SJSA1 (cell line): Measurements from ENCODE around the gene SNHG17. TPM values are rescaled to one million over a fixed set of nuclear protein-coding genes. Genes with fewer than 3 reads are reported as not detected.
A peak's percentile ranks its signal among the peaks of the same experiment; 100 is the strongest.
"Not testable (repeated sequence)": the region's sequence is repeated elsewhere in the genome, so short reads cannot be mapped to it uniquely, and the experiment has no call there.

Source experiments
- DNase-seq, 2 experiments: peaks; one replicate each; pipeline ENCODE4 v3.0.0-alpha.2; 2015 to 2020; ENCODE audit warnings: low spot score in 2 of 2, low read depth in 1 of 2
- H3K27ac ChIP-seq: fragments of 250-450 bp; sonication (Bioruptor Pico); 2 replicates; pipeline ENCODE4 v1.5.1; 2020; ENCODE audit warnings: mild to moderate bottlenecking, moderate library complexity
- H3K27me3 ChIP-seq: fragments of 250-450 bp; sonication (Bioruptor Pico); replicated peaks from 2 replicates; pipeline ENCODE4 v1.5.1; 2020; ENCODE audit warnings: mild to moderate bottlenecking, moderate library complexity
- H3K36me3 ChIP-seq: fragments of 250-450 bp; sonication (Bioruptor Pico); 2 replicates; pipeline ENCODE4 v1.5.1; 2020; ENCODE audit warnings: mild to moderate bottlenecking
- H3K4me1 ChIP-seq: fragments of 250-450 bp; sonication (Bioruptor Pico); replicated peaks from 2 replicates; pipeline ENCODE4 v1.6.1; 2021; ENCODE audit warnings: mild to moderate bottlenecking
- H3K4me3 ChIP-seq: fragments of 250-450 bp; sonication (Bioruptor Pico); 2 replicates; pipeline ENCODE4 v1.5.1; 2020; ENCODE audit warnings: mild to moderate bottlenecking
- H3K9me3 ChIP-seq: fragments of 250-450 bp; sonication (Bioruptor Pico); replicated peaks from 2 replicates; pipeline ENCODE4 v1.5.1; 2020; ENCODE audit warnings: mild to moderate bottlenecking
- total RNA-seq: library from RNA; depleted of rRNA; stranded (reverse); fragments of >200 nt; shearing (Covaris generic); gene quantifications from 2 replicates; pipeline ENCODE4 v1.2.3, GENCODE V29; 2014

Gene SNHG17
- total RNA-seq, 1 experiment from 2014 or later, result 16.2 TPM

GRCh38 chr20:38441110-38441509 lies 6.0 kb upstream of the SNHG17 start:
- peaks cover 16% of the 10 kb centered on the region for H3K4me1 ChIP-seq
- H3K27ac ChIP-seq, H3K36me3 ChIP-seq, DNase-seq, H3K9me3 ChIP-seq, H3K4me3 ChIP-seq, H3K27me3 ChIP-seq: not testable (repeated sequence)

- Histone ChIP-seq H3K36me3 (peaks cover 22% of the 10 kb centered on the region), H3K9me3 (no peaks in the 10 kb centered on the region), H3K27ac (no peak overlapping the region), H3K4me3 (no peak overlapping the region), H3K4me1 (peaks cover 31% of the 10 kb centered on the region), H3K27me3 (no peaks in the 10 kb centered on the region)
- DNase-seq, result no peak
Observed at GRCh38 chr20:38437796-38438195, 2.7 kb upstream of the SNHG17 start.

DNA sequence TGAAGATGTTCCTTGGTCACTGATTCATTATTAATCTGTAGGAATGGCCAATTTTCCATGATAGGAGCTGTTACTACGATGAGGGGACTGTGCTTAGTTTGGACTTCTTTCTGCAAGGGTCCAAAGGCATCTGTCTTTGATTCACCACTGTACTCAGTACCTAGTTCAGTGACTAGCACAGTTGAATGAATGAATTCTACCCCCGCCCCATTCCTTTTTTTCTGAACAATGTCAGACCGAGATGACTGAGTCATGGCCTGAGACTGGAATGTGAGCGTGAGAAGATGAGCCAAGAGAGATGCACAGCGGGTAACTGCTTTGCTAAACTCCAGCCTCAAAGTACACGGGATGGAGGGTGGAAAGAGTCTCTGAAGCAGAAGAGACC lies 419 bp upstream of the SNHG17 start:
- peak; percentile 75 to 77 for DNase-seq
- peaks cover 45% of the 10 kb centered on the region for H3K36me3 ChIP-seq
- H3K27me3 ChIP-seq, result no peaks in the 10 kb centered on the region
- H3K27ac ChIP-seq, result peak overlapping the region; percentile 70
- H3K9me3 ChIP-seq, result no peaks in the 10 kb centered on the region
- peak overlapping the region; percentile 73 for H3K4me3 ChIP-seq
- H3K4me1 ChIP-seq, result peaks cover 22% of the 10 kb centered on the region

DNA sequence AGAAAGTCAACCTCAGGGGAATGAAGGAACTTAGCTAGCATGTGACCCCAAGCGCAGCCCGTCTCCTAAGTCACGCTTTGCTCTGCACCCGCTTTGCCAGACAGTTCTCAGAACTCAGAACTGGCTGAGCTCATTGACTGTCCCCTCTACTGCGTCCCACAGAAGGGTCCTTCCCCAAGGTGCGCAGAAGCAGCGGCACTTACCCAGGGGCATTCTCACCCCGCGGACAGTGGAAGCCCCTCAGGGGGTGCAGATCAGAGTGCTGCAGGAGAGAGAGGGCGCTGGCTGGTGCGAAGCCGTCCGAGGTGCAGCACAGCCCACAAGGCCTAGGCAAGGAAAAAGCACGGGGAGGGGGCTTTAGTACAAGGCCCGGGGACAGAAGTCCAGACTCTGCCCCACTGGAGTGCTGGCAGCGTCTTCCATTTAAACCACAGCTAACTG lies 807 bp downstream of the SNHG17 start:
- H3K27ac ChIP-seq, result peak overlapping the region; percentile 70
- H3K9me3 ChIP-seq, result no peaks in the 10 kb centered on the region
- H3K4me1 ChIP-seq, result peaks cover 22% of the 10 kb centered on the region
- peaks cover 57% of the 10 kb centered on the region for H3K36me3 ChIP-seq
- peak in 1 of 2 experiments; percentile 50 for DNase-seq
- H3K4me3 ChIP-seq, result peak overlapping the region; percentile 73
- no peaks in the 10 kb centered on the region for H3K27me3 ChIP-seq

GRCh38 chr20:38433304-38433972 lies 1.7 kb downstream of the SNHG17 start:
- no peak overlapping the region for H3K27ac ChIP-seq
- H3K4me1 ChIP-seq, result peaks cover 22% of the 10 kb centered on the region

DNA sequence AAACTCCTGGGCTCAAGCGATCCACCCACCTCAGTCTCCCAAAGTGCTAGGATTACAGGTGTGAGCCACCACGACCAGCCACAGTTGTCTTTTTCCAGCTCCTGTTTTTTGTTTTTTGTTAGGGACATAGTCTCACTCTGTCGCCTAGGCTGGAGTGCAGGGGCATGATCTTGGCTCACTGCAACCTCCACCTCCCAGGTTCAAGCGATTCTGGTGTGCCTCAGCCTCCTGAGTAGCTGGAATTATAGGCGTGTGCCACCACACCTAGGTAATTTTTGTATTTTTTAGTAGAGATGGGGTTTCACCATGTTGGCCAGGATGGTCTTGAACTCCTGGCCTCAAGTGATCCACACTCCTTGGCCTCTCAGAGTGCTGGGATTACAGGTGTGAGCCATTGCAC lies 2.3 kb downstream of the SNHG17 start:
- Histone ChIP-seq H3K4me1 (peaks cover 22% of the 10 kb centered on the region), H3K36me3 (peaks cover 71% of the 10 kb centered on the region)
- not testable (repeated sequence) for H3K4me3 ChIP-seq, DNase-seq, H3K9me3 ChIP-seq, H3K27me3 ChIP-seq, H3K27ac ChIP-seq

More at GRCh38 chr20:38433304-38433972, 1.7 kb downstream of the SNHG17 start:
- Histone ChIP-seq H3K36me3 (peaks cover 66% of the 10 kb centered on the region), H3K4me3 (peak overlapping the region; percentile 73), H3K27me3 (no peaks in the 10 kb centered on the region), H3K9me3 (no peaks in the 10 kb centered on the region)
- no peak for DNase-seq

DNA sequence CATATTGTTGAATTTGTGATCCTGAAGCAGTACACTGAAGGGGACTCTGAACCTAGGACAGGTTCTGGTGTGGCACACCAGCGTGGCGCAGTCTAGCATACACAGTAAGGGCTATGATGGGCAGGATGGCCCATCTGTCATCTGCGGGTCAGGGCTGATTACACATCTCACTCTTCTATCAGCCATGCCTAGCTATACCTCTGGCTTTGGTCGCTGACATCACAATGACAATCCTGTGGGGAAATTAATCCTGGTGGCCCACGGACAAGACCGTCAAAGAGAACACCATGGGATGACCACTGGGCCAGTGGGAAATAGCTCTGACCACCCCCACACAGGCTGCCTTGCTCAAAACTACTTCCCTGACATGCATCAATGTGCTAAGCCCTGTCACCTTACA lies 2.8 kb downstream of the SNHG17 start:
- Histone ChIP-seq H3K27ac (no peak overlapping the region), H3K36me3 (peaks cover 77% of the 10 kb centered on the region), H3K4me1 (peaks cover 26% of the 10 kb centered on the region), H3K9me3 (no peaks in the 10 kb centered on the region), H3K4me3 (no peak overlapping the region), H3K27me3 (no peaks in the 10 kb centered on the region)
- no peak for DNase-seq

- Histone ChIP-seq H3K4me3 (no peak overlapping the region), H3K36me3 (peaks cover 92% of the 10 kb centered on the region), H3K27me3 (no peaks in the 10 kb centered on the region), H3K4me1 (peaks cover 36% of the 10 kb centered on the region), H3K27ac (no peak overlapping the region), H3K9me3 (no peaks in the 10 kb centered on the region)
- DNase-seq, result no peak
Observed at GRCh38 chr20:38430679-38431325, 4.3 kb downstream of the SNHG17 start.

DNA sequence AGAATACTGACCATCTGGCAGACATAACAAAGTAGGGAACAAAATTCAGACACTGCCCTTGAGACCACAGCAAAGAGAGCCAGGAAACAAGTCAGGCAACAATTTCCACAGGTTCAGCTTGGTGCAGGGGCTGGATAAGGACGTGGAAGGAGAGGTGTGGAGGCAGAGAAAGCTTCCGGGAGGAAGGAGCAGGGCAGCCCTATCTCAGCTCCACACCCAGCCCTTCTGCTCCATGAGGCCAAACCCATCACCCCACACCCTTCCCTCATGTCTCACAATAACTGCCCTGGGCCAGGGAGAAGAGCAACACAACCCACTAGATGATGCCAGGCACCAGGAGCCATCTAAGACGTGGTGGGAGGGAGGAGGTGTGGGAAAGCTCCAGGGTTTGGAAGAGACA lies 5.8 kb downstream of the SNHG17 start:
- no peak overlapping the region for H3K27ac ChIP-seq
- H3K4me3 ChIP-seq, result no peak overlapping the region
- H3K27me3 ChIP-seq, result no peaks in the 10 kb centered on the region
- H3K9me3 ChIP-seq, result no peaks in the 10 kb centered on the region
- peaks cover 30% of the 10 kb centered on the region for H3K4me1 ChIP-seq
- H3K36me3 ChIP-seq, result peaks cover 100% of the 10 kb centered on the region
- no peak for DNase-seq

- Histone ChIP-seq H3K27ac (no peak overlapping the region), H3K36me3 (peaks cover 100% of the 10 kb centered on the region), H3K4me3 (no peak overlapping the region), H3K9me3 (no peaks in the 10 kb centered on the region), H3K27me3 (no peaks in the 10 kb centered on the region), H3K4me1 (peaks cover 25% of the 10 kb centered on the region)
- DNase-seq, result no peak
Observed at GRCh38 chr20:38428800-38429199, 6.3 kb downstream of the SNHG17 start.

DNA sequence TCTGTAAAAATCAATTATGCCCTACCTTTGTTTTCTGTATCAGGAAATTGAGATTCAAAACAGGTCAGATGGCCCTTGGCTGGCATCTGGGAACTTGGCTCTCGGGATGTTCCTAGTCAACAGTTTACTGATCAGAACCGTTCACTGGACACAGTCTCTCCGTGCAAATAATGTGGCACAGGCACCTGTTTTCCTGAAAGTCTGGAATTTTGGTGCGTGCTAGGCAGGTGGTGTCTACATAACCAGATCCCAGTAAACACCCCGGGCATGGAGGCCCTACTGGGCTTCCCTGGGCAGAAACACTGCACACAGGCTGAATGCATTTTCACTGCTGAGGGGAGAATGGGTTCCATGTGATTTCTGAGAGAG lies 7.5 kb downstream of the SNHG17 start:
- no peak overlapping the region for H3K27ac ChIP-seq

DNA sequence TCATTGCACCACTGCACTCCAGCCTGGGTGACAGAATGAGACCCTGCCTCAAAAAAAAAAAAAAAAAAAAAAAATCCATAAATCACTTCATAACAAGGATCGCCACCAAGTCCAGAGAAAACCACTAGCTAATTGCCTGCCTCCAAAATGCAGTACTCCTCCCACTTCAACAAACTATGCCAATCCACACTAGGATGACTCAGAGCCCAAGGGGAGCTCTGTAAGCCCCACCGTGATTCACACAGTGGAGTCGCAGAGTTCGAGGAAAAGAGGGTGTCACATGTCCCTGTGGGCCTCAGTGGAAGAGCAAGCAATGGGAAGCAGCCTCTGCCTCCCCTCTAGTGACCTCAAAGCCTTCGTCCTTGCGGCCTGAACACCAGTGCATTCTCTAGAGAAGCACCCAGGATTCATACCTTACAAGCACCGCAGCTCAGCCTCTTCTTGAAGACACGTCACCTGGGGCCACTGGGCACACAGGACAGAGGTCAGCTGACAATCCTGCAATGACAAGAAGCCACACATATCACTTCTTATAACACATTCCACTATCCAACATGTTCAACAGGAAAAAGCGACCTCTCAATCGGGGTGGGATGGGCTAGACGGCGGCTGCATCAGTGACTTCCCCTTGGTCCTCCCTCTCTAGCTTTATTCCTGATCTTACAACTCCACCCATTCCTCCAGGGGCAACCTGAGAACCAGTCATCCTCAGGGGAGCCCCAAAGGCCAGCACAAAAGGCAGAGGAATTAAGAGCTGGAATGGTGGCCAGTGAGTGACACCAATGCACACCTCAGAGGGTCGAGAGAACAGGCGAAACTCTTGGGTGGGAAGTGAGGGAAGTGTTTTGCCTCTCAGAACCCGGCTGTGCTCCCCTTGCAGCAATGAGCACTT lies 8.9 kb downstream of the SNHG17 start:
- DNase-seq, result peak; percentile 72 to 85
- Histone ChIP-seq H3K4me3 (no peak overlapping the region), H3K27me3 (no peaks in the 10 kb centered on the region), H3K36me3 (peaks cover 100% of the 10 kb centered on the region), H3K9me3 (no peaks in the 10 kb centered on the region), H3K4me1 (peaks cover 20% of the 10 kb centered on the region), H3K27ac (no peak overlapping the region)

More for the DNA sequence above, 7.5 kb downstream of the SNHG17 start:
- no peak for DNase-seq
- Histone ChIP-seq H3K27me3 (no peaks in the 10 kb centered on the region), H3K36me3 (peaks cover 100% of the 10 kb centered on the region), H3K4me3 (no peak overlapping the region), H3K9me3 (no peaks in the 10 kb centered on the region), H3K4me1 (peaks cover 22% of the 10 kb centered on the region)

DNA sequence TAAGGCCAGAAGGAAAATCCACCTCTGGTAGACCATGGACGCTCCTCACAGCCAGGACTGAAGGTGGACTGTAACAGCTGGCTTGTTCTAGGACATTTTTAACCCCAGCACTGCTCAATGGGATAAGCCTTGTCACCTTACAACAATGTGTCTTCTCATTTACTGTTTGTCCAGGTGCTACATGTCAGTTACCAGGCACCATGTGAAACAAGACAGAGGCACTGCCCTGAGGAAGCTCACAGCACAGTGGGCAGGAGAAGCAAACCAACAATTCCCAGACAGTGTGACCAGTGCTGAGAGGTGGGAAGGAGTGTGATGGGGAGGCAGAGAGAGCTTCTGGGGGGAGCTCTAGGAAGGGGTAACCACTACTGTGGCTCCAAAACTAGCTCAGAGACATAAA lies 10.7 kb downstream of the SNHG17 start:
- Histone ChIP-seq H3K36me3 (peaks cover 100% of the 10 kb centered on the region), H3K4me1 (peaks cover 20% of the 10 kb centered on the region), H3K9me3 (no peaks in the 10 kb centered on the region), H3K27me3 (no peaks in the 10 kb centered on the region), H3K27ac (no peak overlapping the region), H3K4me3 (no peak overlapping the region)
- DNase-seq, result no peak

- no peak overlapping the region for H3K27ac ChIP-seq
- DNase-seq, result no peak
- H3K9me3 ChIP-seq, result no peaks in the 10 kb centered on the region
- peaks cover 100% of the 10 kb centered on the region for H3K36me3 ChIP-seq
- H3K27me3 ChIP-seq, result no peaks in the 10 kb centered on the region
- H3K4me1 ChIP-seq, result peaks cover 20% of the 10 kb centered on the region
- H3K4me3 ChIP-seq, result no peak overlapping the region
Observed at GRCh38 chr20:38423541-38423940, 11.6 kb downstream of the SNHG17 start.
